ENCODE data around the gene PTPRB.

- no peak for TF ChIP-seq CTCF (IDR thresholded peaks at IDR 0.05)
- no peak for TF ChIP-seq POLR2A (IDR thresholded peaks at IDR 0.05)
- no peak for TF ChIP-seq POLR2AphosphoS5 (IDR thresholded peaks at IDR 0.05)
- no peak for TF ChIP-seq EP300 (IDR thresholded peaks at IDR 0.05)
Observed at GRCh38 chr12:70639535-70639934, 2.3 kb upstream of the PTPRB start.

Measured in suprapubic skin (tissue), 4 donors.